ENCODE data around the gene MUCL3.

DNA sequence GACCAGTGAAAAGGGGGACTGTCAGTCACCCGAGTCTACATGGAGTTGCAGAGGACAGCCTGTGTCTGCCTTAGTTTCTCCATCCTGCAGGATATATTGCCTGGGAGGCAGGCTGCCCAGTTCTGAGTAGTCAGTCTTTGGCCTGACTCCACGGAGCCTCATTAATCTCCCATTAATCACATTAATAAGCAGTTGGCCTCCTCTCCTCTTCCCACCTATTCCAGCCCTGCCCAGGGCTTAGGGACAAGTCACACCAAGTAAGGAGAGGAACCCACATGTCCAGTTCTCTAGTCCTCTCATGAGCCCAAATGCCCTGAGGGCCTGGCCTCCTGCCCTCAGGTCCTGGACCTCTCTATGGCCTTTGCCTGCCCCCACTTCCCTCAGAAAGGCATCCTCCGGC lies 1.3 kb upstream of the MUCL3 start:
- TF ChIP-seq, protein P1, sequence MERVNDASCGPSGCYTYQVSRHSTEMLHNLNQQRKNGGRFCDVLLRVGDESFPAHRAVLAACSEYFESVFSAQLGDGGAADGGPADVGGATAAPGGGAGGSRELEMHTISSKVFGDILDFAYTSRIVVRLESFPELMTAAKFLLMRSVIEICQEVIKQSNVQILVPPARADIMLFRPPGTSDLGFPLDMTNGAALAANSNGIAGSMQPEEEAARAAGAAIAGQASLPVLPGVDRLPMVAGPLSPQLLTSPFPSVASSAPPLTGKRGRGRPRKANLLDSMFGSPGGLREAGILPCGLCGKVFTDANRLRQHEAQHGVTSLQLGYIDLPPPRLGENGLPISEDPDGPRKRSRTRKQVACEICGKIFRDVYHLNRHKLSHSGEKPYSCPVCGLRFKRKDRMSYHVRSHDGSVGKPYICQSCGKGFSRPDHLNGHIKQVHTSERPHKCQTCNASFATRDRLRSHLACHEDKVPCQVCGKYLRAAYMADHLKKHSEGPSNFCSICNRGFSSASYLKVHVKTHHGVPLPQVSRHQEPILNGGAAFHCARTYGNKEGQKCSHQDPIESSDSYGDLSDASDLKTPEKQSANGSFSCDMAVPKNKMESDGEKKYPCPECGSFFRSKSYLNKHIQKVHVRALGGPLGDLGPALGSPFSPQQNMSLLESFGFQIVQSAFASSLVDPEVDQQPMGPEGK (CRISPR knock-in tag; IDR thresholded peaks at IDR 0.05; ENCODE audit: borderline replicate concordance), result no peak
- no peak for TF ChIP-seq ARNTL (CRISPR knock-in tag; IDR thresholded peaks at IDR 0.05; ENCODE audit: borderline replicate concordance, low read depth)
- no peak for TF ChIP-seq OSR1 (CRISPR knock-in tag; IDR thresholded peaks at IDR 0.05)
- no peak for TF ChIP-seq TCF4 (CRISPR knock-in tag; IDR thresholded peaks at IDR 0.05; ENCODE audit: borderline replicate concordance)
- TF ChIP-seq ISL1 (CRISPR knock-in tag; IDR thresholded peaks at IDR 0.05), result no peak
- TF ChIP-seq TOX (CRISPR knock-in tag; IDR thresholded peaks at IDR 0.05; ENCODE audit: borderline replicate concordance), result no peak
- no peak for TF ChIP-seq ZFP3 (CRISPR knock-in tag; IDR thresholded peaks at IDR 0.05)

All from SK-N-SH treated with all-trans-retinoic acid at 6 μM for 48 hours (cell line).